GM13976 (cell line): Measurements from ENCODE around the gene RAB26.
"Not testable (repeated sequence)": the region's sequence is repeated elsewhere in the genome, so short reads cannot be mapped to it uniquely, and the experiment has no call there.

ENCODE experiments used
- DNase-seq: peaks from one replicate; pipeline ENCODE4 v3.0.0; 2012; ENCODE audit warnings: low spot score
- CTCF ChIP-seq: IDR thresholded peaks from 2 replicates; pipeline ENCODE4 v1.5.1; 2012; ENCODE audit warnings: borderline replicate concordance, mild to moderate bottlenecking; ENCODE audit not compliant: insufficient read depth; ENCODE audit errors: extremely low read depth, missing control alignments, control extremely low read depth
- in situ Hi-C: fragments of 300-500 bp; cut with MboI; formaldehyde crosslinking; loops from one replicate; pipeline ENCODE4 v1.12.0; 2022; ENCODE audit warnings: low sequenced_read_pairs, mixed read lengths, inconsistent platforms; ENCODE audit not compliant: unreplicated experiment

Gene RAB26

GRCh38 chr16:2197765-2198164, 49.3 kb downstream of the RAB26 start:
- DNase-seq = no peak
- in situ Hi-C loops = no loop called here
- TF ChIP-seq CTCF = no peak

GRCh38 chr16:2198283-2198682, 49.9 kb downstream of the RAB26 start:
- DNase-seq = no peak
- in situ Hi-C loops = no loop called here
- no peak for TF ChIP-seq CTCF

- in situ Hi-C loops = no loop called here
- DNase-seq = no peak
- TF ChIP-seq CTCF = no peak
Observed at GRCh38 chr16:2199095-2199494, 50.7 kb downstream of the RAB26 start.

- in situ Hi-C loops = no loop called here
- no peak for TF ChIP-seq CTCF
- no peak for DNase-seq
Observed at GRCh38 chr16:2199621-2200139, 51.3 kb downstream of the RAB26 start.

GRCh38 chr16:2200313-2200712, 51.9 kb downstream of the RAB26 start:
- no peak for TF ChIP-seq CTCF
- no peak for DNase-seq
- in situ Hi-C loops = no loop called here

GRCh38 chr16:2203119-2203688, 54.8 kb downstream of the RAB26 start:
- DNase-seq, in situ Hi-C loops: not testable (repeated sequence)
